GM12878 (cell line): ENCODE results near the gene ART5. TPM values are rescaled to one million over a fixed set of nuclear protein-coding genes. Genes with fewer than 3 reads are reported as not detected.
A peak's percentile ranks its signal among the peaks of the same experiment; 100 is the strongest.

Source experiments
- ATAC-seq: fragments of 200-7000 bp; cut with Tn5 transposase; 3 replicates; pipeline ENCODE4 v1.9.1; 2020; ENCODE audit warnings: mild to moderate bottlenecking, moderate library complexity
- BruUV-seq: library from RNA; stranded (reverse); fragments of 400-500 nt; replicated peaks from 2 replicates; lab custom pipeline; 2021; lab: Mats Ljungman, UMichigan
- CTCF ChIA-PET: fragments of 300-600 bp; sonication (Branson Sonifier 250); formaldehyde crosslinking; extraction: SDS; loops from one replicate; lab custom pipeline; 2021; ENCODE audit warnings: inconsistent platforms; lab: Yijun Ruan, JAX
- POLR2A ChIA-PET: fragments of 350-600 bp; formaldehyde crosslinking; extraction: SDS; loops from one replicate; lab custom pipeline; 2021; ENCODE audit warnings: inconsistent platforms; lab: Charles Lee
- RAD21 ChIA-PET: fragments of 300-600 bp; sonication (Branson Sonifier 250); formaldehyde crosslinking; loops from one replicate; lab custom pipeline; 2023; ENCODE audit warnings: antibody characterized with exemption; ENCODE audit not compliant: unreplicated experiment; lab: Charles Lee
- SMC1A ChIA-PET: fragments of 300-600 bp; sonication (Branson Sonifier 250); formaldehyde crosslinking; loops from one replicate; lab custom pipeline; 2023; ENCODE audit not compliant: unreplicated experiment, uncharacterized antibody; lab: Charles Lee
- DNase-seq: peaks from one replicate; pipeline ENCODE4 v3.0.0-alpha.2; 2011; ENCODE audit warnings: low read depth, low spot score
- FAIRE-seq: peaks from 3 replicates; lab custom pipeline; 2011; peaks lifted over from hg19 to GRCh38; lab: Jason Lieb, UNC
- H2AFZ ChIP-seq: 2 replicates; pipeline ENCODE4 v1.6.0; 2011; ENCODE audit warnings: low read depth, low read length, control low read depth; ENCODE audit not compliant: control insufficient read depth
- H3K27ac ChIP-seq: 2 replicates; pipeline ENCODE4 v1.5.1; 2011; ENCODE audit warnings: control low read depth; ENCODE audit not compliant: control insufficient read depth, insufficient read depth
- H3K27me3 ChIP-seq, 2 experiments: replicated peaks in 1 of 2; 2 replicates each; pipeline versions ENCODE4 v1.6.0 to v1.6.1; 2011; ENCODE audit warnings: low read length in 1 of 2; ENCODE audit not compliant: control insufficient read depth in 2 of 2, insufficient read depth in 2 of 2
- H3K36me3 ChIP-seq, 2 experiments: 2 replicates each; pipeline ENCODE4 v1.5.1; 2011; ENCODE audit warnings: low read length in 1 of 2; ENCODE audit not compliant: control insufficient read depth in 2 of 2, insufficient read depth in 2 of 2
- H3K4me1 ChIP-seq: 2 replicates; pipeline ENCODE4 v1.6.1; 2011; ENCODE audit warnings: mild to moderate bottlenecking, low read length, moderate library complexity, mixed read lengths; ENCODE audit not compliant: control insufficient read depth, insufficient read depth
- H3K4me2 ChIP-seq: 2 replicates; pipeline ENCODE4 v1.6.0; 2011; ENCODE audit warnings: control low read depth; ENCODE audit not compliant: control insufficient read depth, insufficient read depth
- H3K4me3 ChIP-seq: fragments of 200-600 bp; sonication (generic); 2 replicates; pipeline ENCODE4 v1.5.1; 2016
- H3K79me2 ChIP-seq: 2 replicates; pipeline ENCODE4 v1.6.0; 2011; ENCODE audit warnings: low read length; ENCODE audit not compliant: control insufficient read depth, insufficient read depth
- H3K9ac ChIP-seq: 2 replicates; pipeline ENCODE4 v1.8.0; 2011; ENCODE audit warnings: low read length, control low read depth, mixed read lengths; ENCODE audit not compliant: control insufficient read depth, insufficient read depth
- H3K9me3 ChIP-seq: replicated peaks from 3 replicates; pipeline ENCODE4 v1.5.1; 2011; ENCODE audit warnings: mild to moderate bottlenecking, low read length; ENCODE audit not compliant: control insufficient read depth, insufficient read depth
- H4K20me1 ChIP-seq: 2 replicates; pipeline ENCODE4 v1.6.0; 2011; ENCODE audit not compliant: control insufficient read depth, insufficient read depth
- EED ChIP-seq: sonication (generic); IDR thresholded peaks from 2 replicates; pipeline ENCODE4 v1.6.1; 2016; ENCODE audit warnings: antibody characterized with exemption, low read depth
- NR2C2 ChIP-seq: IDR thresholded peaks from 2 replicates; pipeline ENCODE4 v1.6.1; 2011; ENCODE audit warnings: borderline replicate concordance, low read depth; ENCODE audit not compliant: control insufficient read depth, insufficient read length
- NRF1 ChIP-seq: conservative IDR thresholded peaks from 2 replicates; pipeline ENCODE4 v1.6.1; 2011; ENCODE audit warnings: mild to moderate bottlenecking, low read depth, low read length, improper control_type of control experiment
- RAD51 ChIP-seq: fragments of 450-650 bp; IDR thresholded peaks from 2 replicates; pipeline ENCODE4 v1.6.1; 2016; ENCODE audit warnings: moderate library complexity, mild to moderate bottlenecking, inconsistent platforms
- RUNX3 ChIP-seq: IDR thresholded peaks from 2 replicates; pipeline ENCODE4 v1.6.1; 2012; ENCODE audit warnings: low read length, inconsistent platforms
- USF2 ChIP-seq: IDR thresholded peaks from 2 replicates; pipeline ENCODE4 v1.6.1; 2011; ENCODE audit warnings: low read depth, low read length, improper control_type of control experiment, borderline replicate concordance
- ZNF217 ChIP-seq: fragments of 450-650 bp; IDR thresholded peaks from 2 replicates; pipeline ENCODE4 v1.6.1; 2017; ENCODE audit warnings: antibody characterized with exemption, mild to moderate bottlenecking
- ZNF687 ChIP-seq: fragments of 450-650 bp; IDR thresholded peaks from 2 replicates; pipeline ENCODE4 v1.6.1; 2017; ENCODE audit warnings: mild to moderate bottlenecking, moderate library complexity
- WGBS: methylation state at CpG from one replicate; pipeline ENCODE4 v1.1.6; 2016; ENCODE audit warnings: low lambda C conversion rate; ENCODE audit not compliant: insufficient replicate concordance, insufficient coverage; ENCODE audit errors: missing lambda C conversion rate; 5-methylcytosine and 5-hydroxymethylcytosine counted together
- in situ Hi-C: fragments of 300-500 bp; cut with MboI; formaldehyde crosslinking; loops from 9 replicates; pipeline ENCODE4 v1.14.3; 2018; ENCODE audit warnings: mixed read lengths
- intact Hi-C: fragments of 100-400 bp; cut with micrococcal nuclease; formaldehyde crosslinking; loops from one replicate; pipeline ENCODE4 v1.14.2; 2022; ENCODE audit not compliant: unreplicated experiment
- polyA plus RNA-seq, 11 experiments: library from polyadenylated mRNA; depleted of rRNA in 4 of 11; unstranded in 6 of 11; stranded (reverse) in 5 of 11; fragments of >200 nt; fragmentation: Nextera tagmentation in 4 of 11; fragmentation: Illumina TruSeq in 1 of 11; extraction: Ambion mirVana in 4 of 11; extraction: Trizol in 1 of 11; gene quantifications; 1 replicate in 1 of 11; 2 replicates in 10 of 11; pipeline versions ENCODE4 v1.2.1 to v1.2.3, GENCODE V29; 2011 to 2016; ENCODE audit warnings: inconsistent platforms in 2 of 11, missing spikeins in 2 of 11, low read depth in 1 of 11
- total RNA-seq, 4 experiments: library from RNA; depleted of rRNA in 3 of 4; stranded (reverse); fragments of >200 nt in 3 of 4; fragmentation: Illumina TruSeq in 1 of 4; extraction: Trizol in 1 of 4; gene quantifications; 2 replicates each; pipeline versions ENCODE4 v1.2.1 to v1.2.3, GENCODE V29; 2013 to 2021

Gene ART5
- total and polyA plus RNA-seq, 10 of the 15 experiments (the other 5 are each of a cell fraction or from before 2014, with no cell fraction given) = 0.06 TPM; not detected in 9

GRCh38 chr11:3622521-3622920 lies 19.3 kb downstream of the ART5 start:
- H3K27ac ChIP-seq = no peak overlapping the region
- H3K4me3 ChIP-seq = no peak overlapping the region
- in situ Hi-C loops = no loop called here
- H3K9me3 ChIP-seq = no peaks in the 10 kb centered on the region
- ATAC-seq (peak; percentile 26), FAIRE-seq (no peak), DNase-seq (no peak)
- H3K4me2 ChIP-seq = no peak overlapping the region
- no peaks in the 10 kb centered on the region for H3K4me1 ChIP-seq
- ChIA-PET POLR2A (no interaction called here), SMC1A (no interaction called here), CTCF (no interaction called here), RAD21 (no interaction called here)
- no peaks in the 10 kb centered on the region for H3K36me3 ChIP-seq
- no peak overlapping the region for H2AFZ ChIP-seq
- H3K9ac ChIP-seq = no peak overlapping the region
- no TSS peak for BruUV-seq
- H3K27me3 ChIP-seq = no peaks in the 10 kb centered on the region
- WGBS = 21% methylated on average over 4 of the region's 4 CpGs
- H3K79me2 ChIP-seq = no peaks in the 10 kb centered on the region
- no peaks in the 10 kb centered on the region for H4K20me1 ChIP-seq
- no peak for TF ChIP-seq ZNF217
- intact Hi-C loops = no loop called here

- H3K9me3 ChIP-seq = no peaks in the 10 kb centered on the region
- FAIRE-seq (no peak), DNase-seq (no peak), ATAC-seq (no peak)
- no peak overlapping the region for H3K9ac ChIP-seq
- H3K36me3 ChIP-seq = no peaks in the 10 kb centered on the region
- no peak overlapping the region for H3K4me3 ChIP-seq
- in situ Hi-C loops (no loop called here), intact Hi-C loops (no loop called here)
- H3K79me2 ChIP-seq = no peaks in the 10 kb centered on the region
- no peak for TF ChIP-seq USF2
- TF ChIP-seq RUNX3 = no peak
- no peak for TF ChIP-seq ZNF687
- no peak for TF ChIP-seq EED
- TF ChIP-seq NRF1 = no peak
- no peak for TF ChIP-seq RAD51
- TF ChIP-seq NR2C2 = no peak
- CTCF ChIA-PET = interaction anchor here (0.6 to 0.9 kb wide), 2 partner anchors 8 to 190 kb away, joined by 3 read pairs; no protein-coding TSS in a partner anchor
- BruUV-seq = no TSS peak
- no peaks in the 10 kb centered on the region for H4K20me1 ChIP-seq
- POLR2A ChIA-PET = no interaction called here
- SMC1A ChIA-PET = no interaction called here
- RAD21 ChIA-PET = interaction anchor here (0.9 kb wide), 1 partner anchor 190 kb away, joined by 3 read pairs; the partner anchor contains the start of gene PGAP2
- no peak overlapping the region for H2AFZ ChIP-seq
- peaks cover 10% of the 10 kb centered on the region for H3K4me1 ChIP-seq
- no peak overlapping the region for H3K27ac ChIP-seq
- H3K27me3 ChIP-seq = no peaks in the 10 kb centered on the region
- 52% methylated on average over 8 of the region's 8 CpGs for WGBS
- H3K4me2 ChIP-seq = no peak overlapping the region
These were observed 23.8 kb downstream of the ART5 start for GRCh38 chr11:3617990-3618389.
